K562 (cell line): ENCODE measurements around the gene GBA2. TPM values are rescaled to one million over a fixed set of nuclear protein-coding genes. Genes with fewer than 3 reads are reported as not detected.

Experiments
- polyA plus RNA-seq, 8 experiments: library from polyadenylated mRNA; depleted of rRNA in 4 of 8; stranded (reverse) in 5 of 8; unstranded in 3 of 8; fragments of >200 nt; fragmentation: Nextera tagmentation in 2 of 8; fragmentation: Illumina TruSeq in 1 of 8; extraction: Ambion mirVana in 2 of 8; extraction: Trizol in 1 of 8; gene quantifications; 2 replicates each; pipeline versions ENCODE4 v1.2.1 to v1.2.3, GENCODE V29; 2011 to 2014; ENCODE audit warnings: inconsistent platforms in 1 of 8, missing spikeins in 1 of 8
- total RNA-seq, 7 experiments: library from RNA; depleted of rRNA in 6 of 7; stranded (reverse); fragments of >200 nt in 6 of 7; fragmentation: Illumina TruSeq in 2 of 7; extraction: Trizol in 2 of 7; gene quantifications; 2 replicates each; pipeline versions ENCODE4 v1.2.1 to v1.2.3, GENCODE V29; 2011 to 2021; ENCODE audit warnings: low replicate concordance in 1 of 7
- TF ChIP-seq, protein P1 (sequence below), 2 experiments: fragments of 450-650 bp in 1 of 2; sonication (generic) in 1 of 2; formaldehyde crosslinking in 1 of 2; IDR thresholded peaks; 2 replicates each; pipeline versions ENCODE4 v1.7.1 to v1.9.0; 2016 to 2022; ENCODE audit warnings: inconsistent platforms in 1 of 2, mild to moderate bottlenecking in 1 of 2, missing genetic modification reagents in 1 of 2

Gene GBA2
- total and polyA plus RNA-seq, 9 of the 15 experiments (the other 6 are each of a cell fraction or from before 2014, with no cell fraction given) = 14.1 to 60.4 (median 32.1) TPM

DNA sequence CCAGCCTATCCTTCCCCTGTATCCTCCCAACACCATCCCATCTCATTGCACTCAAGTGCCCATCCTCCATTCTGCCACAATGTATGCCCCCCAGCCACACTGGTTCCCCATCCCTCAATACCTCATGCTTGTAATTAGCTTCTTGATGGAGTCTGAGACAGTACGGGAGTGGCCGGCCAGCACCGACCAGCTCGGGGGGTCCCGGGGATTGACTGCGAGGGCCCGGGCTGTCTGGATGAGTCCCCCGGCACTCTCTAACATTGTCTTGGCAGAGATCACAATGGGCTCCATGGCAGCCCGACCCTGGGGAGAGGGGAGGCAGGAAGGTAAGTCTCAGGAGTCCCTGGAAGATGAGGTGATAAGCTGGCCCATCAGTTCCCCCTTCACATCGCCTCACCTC lies 42.1 kb downstream of the GBA2 start (continued):
- TF ChIP-seq, protein P1, sequence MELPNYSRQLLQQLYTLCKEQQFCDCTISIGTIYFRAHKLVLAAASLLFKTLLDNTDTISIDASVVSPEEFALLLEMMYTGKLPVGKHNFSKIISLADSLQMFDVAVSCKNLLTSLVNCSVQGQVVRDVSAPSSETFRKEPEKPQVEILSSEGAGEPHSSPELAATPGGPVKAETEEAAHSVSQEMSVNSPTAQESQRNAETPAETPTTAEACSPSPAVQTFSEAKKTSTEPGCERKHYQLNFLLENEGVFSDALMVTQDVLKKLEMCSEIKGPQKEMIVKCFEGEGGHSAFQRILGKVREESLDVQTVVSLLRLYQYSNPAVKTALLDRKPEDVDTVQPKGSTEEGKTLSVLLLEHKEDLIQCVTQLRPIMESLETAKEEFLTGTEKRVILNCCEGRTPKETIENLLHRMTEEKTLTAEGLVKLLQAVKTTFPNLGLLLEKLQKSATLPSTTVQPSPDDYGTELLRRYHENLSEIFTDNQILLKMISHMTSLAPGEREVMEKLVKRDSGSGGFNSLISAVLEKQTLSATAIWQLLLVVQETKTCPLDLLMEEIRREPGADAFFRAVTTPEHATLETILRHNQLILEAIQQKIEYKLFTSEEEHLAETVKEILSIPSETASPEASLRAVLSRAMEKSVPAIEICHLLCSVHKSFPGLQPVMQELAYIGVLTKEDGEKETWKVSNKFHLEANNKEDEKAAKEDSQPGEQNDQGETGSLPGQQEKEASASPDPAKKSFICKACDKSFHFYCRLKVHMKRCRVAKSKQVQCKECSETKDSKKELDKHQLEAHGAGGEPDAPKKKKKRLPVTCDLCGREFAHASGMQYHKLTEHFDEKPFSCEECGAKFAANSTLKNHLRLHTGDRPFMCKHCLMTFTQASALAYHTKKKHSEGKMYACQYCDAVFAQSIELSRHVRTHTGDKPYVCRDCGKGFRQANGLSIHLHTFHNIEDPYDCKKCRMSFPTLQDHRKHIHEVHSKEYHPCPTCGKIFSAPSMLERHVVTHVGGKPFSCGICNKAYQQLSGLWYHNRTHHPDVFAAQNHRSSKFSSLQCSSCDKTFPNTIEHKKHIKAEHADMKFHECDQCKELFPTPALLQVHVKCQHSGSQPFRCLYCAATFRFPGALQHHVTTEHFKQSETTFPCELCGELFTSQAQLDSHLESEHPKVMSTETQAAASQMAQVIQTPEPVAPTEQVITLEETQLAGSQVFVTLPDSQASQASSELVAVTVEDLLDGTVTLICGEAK (IDR thresholded peaks at IDR 0.05) = no peak
- TF ChIP-seq, protein P1 (CRISPR knock-in tag; IDR thresholded peaks at IDR 0.05) = no peak
